Measurements from ENCODE around the gene TAPBPL.
A peak's percentile ranks its signal among the peaks of the same experiment; 100 is the strongest.

TAPBPL gene

DNA sequence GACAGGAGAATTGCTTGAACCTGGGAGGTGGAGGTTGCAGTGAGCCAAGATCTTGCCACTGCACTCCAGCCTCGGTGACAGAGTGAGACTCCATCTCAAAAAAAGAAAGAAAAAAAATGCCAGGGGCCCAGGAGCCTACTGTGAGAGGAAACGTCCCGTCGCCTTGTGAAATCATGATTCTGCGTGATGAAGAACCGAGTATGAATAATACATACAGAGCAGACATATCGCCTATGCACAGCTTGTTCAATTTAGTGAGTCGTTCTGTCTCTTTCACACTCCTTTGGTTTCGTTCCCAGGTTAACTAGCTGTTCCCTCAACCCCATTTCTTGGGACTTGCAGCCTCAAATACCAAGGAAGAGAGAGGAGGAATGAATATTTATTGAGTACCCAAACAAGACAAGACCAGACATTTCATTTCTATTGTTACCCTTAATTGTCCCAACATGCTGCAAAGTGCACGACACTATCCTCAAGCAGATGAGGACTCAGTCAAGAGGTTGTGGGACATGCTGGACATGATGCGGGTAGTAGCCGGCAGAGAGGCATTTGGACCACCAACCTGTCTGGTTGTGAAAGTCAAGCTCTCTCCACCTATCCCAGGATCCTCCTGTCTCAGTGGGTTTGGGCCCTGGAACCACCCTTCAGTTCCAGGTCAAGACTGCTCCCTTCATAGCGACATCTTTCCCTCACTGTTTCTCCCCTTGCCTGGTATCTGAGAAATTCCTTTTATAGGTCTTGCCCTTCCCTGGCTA is 15.7 kb upstream of the TAPBPL start:
- no peak for DNase-seq (ENCODE audit: low spot score)

DNA sequence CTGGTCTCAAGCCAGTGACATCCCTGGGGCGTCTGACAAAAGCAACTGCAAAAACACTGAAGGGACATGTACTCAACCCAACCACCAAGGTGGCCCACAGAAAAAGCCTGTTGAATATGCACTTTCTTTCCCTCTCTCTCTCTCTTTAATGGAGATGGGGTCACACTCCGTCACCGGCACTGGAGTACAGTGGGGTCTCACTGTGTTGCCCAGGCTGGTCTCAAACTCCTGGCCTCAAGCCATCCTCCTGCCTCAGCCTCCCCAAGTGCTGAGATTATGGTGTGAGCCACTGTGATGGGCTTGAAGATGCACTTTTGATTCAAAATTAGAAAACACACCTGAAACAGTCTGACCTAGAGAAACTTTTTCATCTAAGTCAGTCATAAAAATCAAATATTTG is 14.3 kb upstream of the TAPBPL start:
- no peak for DNase-seq (ENCODE audit: low spot score)

- DNase-seq (ENCODE audit: low spot score): no peak
Observed at GRCh38 chr12:6438345-6438744, 13.5 kb upstream of the TAPBPL start.

GRCh38 chr12:6440391-6440790 is 11.5 kb upstream of the TAPBPL start:
- DNase-seq (ENCODE audit: low spot score): no peak

DNA sequence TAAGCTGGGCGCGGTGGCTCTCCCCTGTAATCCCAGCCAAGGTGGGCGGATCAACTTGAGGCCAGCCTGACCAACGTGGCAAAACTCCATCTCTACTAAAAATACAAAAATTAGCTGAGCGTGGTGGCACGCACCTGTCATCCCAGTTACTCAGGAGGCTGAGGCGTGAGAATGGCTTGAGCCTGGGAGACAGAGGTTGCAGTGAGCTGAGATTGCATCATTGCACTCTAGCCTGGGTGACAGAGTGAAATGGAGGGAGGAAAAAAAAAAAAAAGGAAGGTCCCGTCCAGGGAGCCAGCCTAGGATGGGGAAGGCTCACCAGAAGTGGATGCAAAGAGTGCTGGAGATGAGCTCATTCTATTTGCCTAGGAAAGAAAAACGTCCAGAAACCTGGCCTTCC is 9.0 kb upstream of the TAPBPL start:
- DNase-seq (ENCODE audit: low spot score): no peak

GRCh38 chr12:6443361-6443983 is 8.4 kb upstream of the TAPBPL start:
- DNase-seq (ENCODE audit: low spot score): no peak

GRCh38 chr12:6444031-6444430 is 7.8 kb upstream of the TAPBPL start:
- DNase-seq (ENCODE audit: low spot score): no peak

GRCh38 chr12:6444704-6445688 is 6.8 kb upstream of the TAPBPL start, which contains the start of gene CD27:
Gene CD27 (plus strand): TSS chr12:6444955. CDS start chr12:6445096, 141 bp downstream.
- peak; percentile 67 for DNase-seq (ENCODE audit: low spot score)

DNA sequence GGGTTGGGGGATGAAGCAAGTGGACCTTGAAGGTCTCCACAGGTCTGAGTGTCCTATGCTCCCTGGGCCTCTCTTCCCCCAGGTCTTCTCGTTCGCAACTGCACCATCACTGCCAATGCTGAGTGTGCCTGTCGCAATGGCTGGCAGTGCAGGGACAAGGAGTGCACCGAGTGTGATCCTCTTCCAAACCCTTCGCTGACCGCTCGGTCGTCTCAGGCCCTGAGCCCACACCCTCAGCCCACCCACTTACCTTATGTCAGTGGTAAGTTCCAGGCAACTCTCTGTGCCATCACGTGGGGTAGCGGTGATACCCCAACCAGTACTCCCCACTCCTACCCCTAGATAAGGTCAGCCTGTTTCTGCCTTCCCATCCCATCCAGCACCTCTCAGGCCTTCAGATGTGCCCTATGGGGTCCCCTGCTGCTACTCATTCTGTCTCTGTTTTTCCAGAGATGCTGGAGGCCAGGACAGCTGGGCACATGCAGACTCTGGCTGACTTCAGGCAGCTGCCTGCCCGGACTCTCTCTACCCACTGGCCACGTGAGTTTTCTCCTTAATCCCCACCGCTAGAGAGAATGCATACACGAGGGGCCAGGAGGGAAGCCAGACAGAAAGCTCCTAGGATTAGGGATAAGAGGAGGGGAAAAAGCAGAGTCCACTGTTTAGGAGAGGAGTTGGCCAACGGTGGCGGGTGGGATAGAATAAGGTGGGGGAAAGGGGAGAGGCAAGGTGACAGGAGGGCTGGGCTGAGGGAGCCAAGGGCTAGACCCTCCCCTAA is 1.6 kb upstream of the TAPBPL start:
- no peak for DNase-seq (ENCODE audit: low spot score)

DNA sequence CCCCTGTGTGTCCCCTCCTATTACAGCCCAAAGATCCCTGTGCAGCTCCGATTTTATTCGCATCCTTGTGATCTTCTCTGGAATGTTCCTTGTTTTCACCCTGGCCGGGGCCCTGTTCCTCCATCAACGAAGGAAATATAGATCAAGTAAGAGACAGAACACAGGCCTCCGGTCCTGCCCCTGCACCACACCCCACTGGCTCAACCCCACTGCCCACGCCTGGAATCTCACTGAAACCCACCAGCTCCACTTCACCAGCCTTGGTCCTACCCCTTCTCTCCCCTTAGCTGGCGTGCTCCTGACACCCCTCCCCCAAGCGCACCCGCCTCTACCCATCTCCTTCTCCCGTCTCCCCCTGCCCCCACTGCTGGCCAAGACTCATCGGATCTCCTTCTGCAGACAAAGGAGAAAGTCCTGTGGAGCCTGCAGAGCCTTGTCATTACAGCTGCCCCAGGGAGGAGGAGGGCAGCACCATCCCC is 934 bp upstream of the TAPBPL start:
- DNase-seq (ENCODE audit: low spot score): no peak

DNA sequence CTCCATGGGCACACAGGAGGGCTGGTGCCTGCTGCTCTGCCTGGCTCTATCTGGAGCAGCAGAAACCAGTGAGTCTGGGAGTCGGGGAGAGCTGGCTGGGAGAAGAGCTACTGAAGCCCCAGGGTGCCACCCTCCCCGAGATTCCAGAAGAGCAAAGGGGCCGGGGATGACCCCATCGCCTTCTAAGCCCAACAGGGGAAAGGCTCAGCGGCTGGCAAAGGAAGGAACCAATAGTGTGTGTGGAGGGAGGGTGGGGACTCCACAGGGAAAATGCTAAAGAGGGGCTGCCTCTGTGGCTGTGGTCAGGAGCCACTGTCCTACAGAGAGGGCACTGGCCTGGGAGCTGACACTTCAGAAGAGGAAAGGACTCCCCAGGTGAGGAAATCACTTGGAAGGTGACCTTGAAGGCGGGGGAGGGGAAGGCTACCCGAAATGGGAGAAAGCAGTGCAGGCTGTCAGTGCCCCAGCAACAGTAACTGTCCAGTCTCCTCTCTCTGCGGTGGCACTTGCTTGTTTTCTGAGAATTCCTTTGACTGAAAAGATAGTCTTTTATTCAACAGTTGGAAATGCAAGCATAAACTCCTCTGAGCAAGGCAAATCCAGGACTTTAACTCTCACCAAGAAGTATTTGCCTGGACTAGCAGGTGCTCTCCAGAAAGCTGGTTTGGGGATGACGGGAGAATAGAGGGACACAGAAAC is 552 bp downstream of the TAPBPL start:
- DNase-seq (ENCODE audit: low spot score): no peak

- no peak for DNase-seq (ENCODE audit: low spot score)
Observed at GRCh38 chr12:6452944-6453630, 1.2 kb downstream of the TAPBPL start.

- DNase-seq (ENCODE audit: low spot score): no peak
Observed at GRCh38 chr12:6457220-6457945, 5.5 kb downstream of the TAPBPL start.

GRCh38 chr12:6458281-6459003 is 6.6 kb downstream of the TAPBPL start:
- no peak for DNase-seq (ENCODE audit: low spot score)

DNA sequence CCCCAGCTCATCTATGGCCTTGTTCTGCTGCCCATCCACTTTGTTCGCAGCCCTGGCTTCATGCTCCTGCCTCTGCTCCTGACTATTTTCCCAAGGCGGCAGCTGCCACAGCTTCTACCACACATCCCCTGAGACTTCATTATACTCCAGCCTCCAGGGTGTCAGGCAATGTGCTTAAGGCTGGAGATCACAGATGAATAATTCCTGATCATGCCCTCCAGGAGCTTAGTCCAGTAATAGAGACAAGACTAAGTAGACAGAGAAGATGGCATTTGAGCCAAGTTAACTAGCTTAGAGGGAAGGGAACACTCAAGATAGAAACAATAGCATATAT is 7.1 kb downstream of the TAPBPL start:
- DNase-seq (ENCODE audit: low spot score): no peak

- DNase-seq (ENCODE audit: low spot score): peak; percentile 54
Observed at GRCh38 chr12:6460751-6461371, 9.0 kb downstream of the TAPBPL start.

GRCh38 chr12:6461401-6462233 is 9.8 kb downstream of the TAPBPL start:
- peak; percentile 89 for DNase-seq (ENCODE audit: low spot score)

Data from CD4-positive, alpha-beta T cell treated with Interleukin-6 at 100 ng/mL for 8 hours (primary cell).